GM10248 (cell line): ENCODE data around the gene LTBR.

Experiments
- CTCF ChIA-PET: fragments of 300-600 bp; sonication (Branson Sonifier 250); formaldehyde crosslinking; extraction: SDS; loops from one replicate; lab custom pipeline; 2021; ENCODE audit warnings: antibody characterized with exemption; lab: Yijun Ruan, JAX
- POLR2A ChIA-PET: fragments of 350-650 bp; sonication (Branson Sonifier 250); formaldehyde crosslinking; extraction: SDS; loops from one replicate; lab custom pipeline; 2020; ENCODE audit warnings: antibody characterized with exemption; lab: Yijun Ruan, JAX
- DNase-seq: peaks from one replicate; pipeline ENCODE4 v3.0.0; 2012; ENCODE audit errors: extremely low spot score
- CTCF ChIP-seq: IDR thresholded peaks from 2 replicates; pipeline ENCODE4 v1.5.1; 2012; ENCODE audit warnings: mild to moderate bottlenecking, low read depth; ENCODE audit errors: extremely low read depth, missing control alignments, control extremely low read depth

Gene LTBR

GRCh38 chr12:6360578-6361490, 23.1 kb upstream of the LTBR start:
- no peak for DNase-seq
- TF ChIP-seq CTCF = no peak
- ChIA-PET CTCF (no interaction called here), POLR2A (interaction anchor here (0.7 kb wide), 1 partner anchor 110 kb away, joined by 3 read pairs; no protein-coding TSS in a partner anchor)

GRCh38 chr12:6361834-6362233, 22.1 kb upstream of the LTBR start:
- ChIA-PET CTCF (interaction anchor here (0.9 kb wide), 1 partner anchor 36 kb away, joined by 3 read pairs; no protein-coding TSS in a partner anchor), POLR2A (interaction anchor here (0.7 kb wide), 1 partner anchor 109 kb away, joined by 3 read pairs; no protein-coding TSS in a partner anchor)
- no peak for DNase-seq
- TF ChIP-seq CTCF = no peak

GRCh38 chr12:6362403-6362802, 21.6 kb upstream of the LTBR start:
- ChIA-PET CTCF (interaction anchor here (0.9 kb wide), 1 partner anchor 36 kb away, joined by 3 read pairs; no protein-coding TSS in a partner anchor), POLR2A (interaction anchor here (1.2 kb wide), 1 partner anchor 108 kb away, joined by 6 read pairs; the partner anchor contains the start of gene VAMP1)
- no peak for TF ChIP-seq CTCF
- DNase-seq = no peak

- DNase-seq = no peak
- POLR2A ChIA-PET = interaction anchor here (1.2 kb wide), 1 partner anchor 107 kb away, joined by 6 read pairs; the partner anchor contains the start of gene VAMP1
Measured at GRCh38 chr12:6363010-6363329, 21.0 kb upstream of the LTBR start.

GRCh38 chr12:6363330-6364043, 20.5 kb upstream of the LTBR start:
- DNase-seq = peak; percentile 80
- ChIA-PET POLR2A (interaction anchor here (0.6 to 1.2 kb wide), 2 partner anchors 107 to 301 kb away, joined by 5 to 6 read pairs; partner anchors contain the start of gene VAMP1), CTCF (no interaction called here)
- TF ChIP-seq CTCF = no peak

More at GRCh38 chr12:6363010-6363329, 21.0 kb upstream of the LTBR start:
- TF ChIP-seq CTCF = no peak
- CTCF ChIA-PET = no interaction called here

- ChIA-PET CTCF (no interaction called here), POLR2A (no interaction called here)
- DNase-seq = no peak
- TF ChIP-seq CTCF = no peak
Measured at GRCh38 chr12:6364044-6364374, 20.0 kb upstream of the LTBR start.
